Measurements from ENCODE around the gene REXO1. TPM values are rescaled to one million over a fixed set of nuclear protein-coding genes. Genes with fewer than 3 reads are reported as not detected.
A peak's percentile ranks its signal among the peaks of the same experiment; 100 is the strongest.

REXO1 gene
- total and polyA plus RNA-seq, 2 of the 13 experiments (the other 11 are each of a cell fraction or from before 2014, with no cell fraction given), result 5.0 to 11.2 TPM

- WGBS (ENCODE audit: low lambda C conversion rate), result 0% methylated on average over 11 of the region's 32 CpGs
- intact Hi-C loops (cut with micrococcal nuclease; ENCODE audit: unreplicated experiment), result no loop called here
- POLR2A ChIA-PET, result interaction anchor here (1.0 kb wide), 1 partner anchor 20 kb away, joined by 3 read pairs; no protein-coding TSS in a partner anchor
- FAIRE-seq, result no peak
- peaks cover 62% of the 10 kb centered on the region for H3K79me2 ChIP-seq (ENCODE audit: insufficient read depth, low read length)
- peak; percentile 54 for ATAC-seq
- H3K36me3 ChIP-seq (replicated peaks in 1 of 2; ENCODE audit: control insufficient read depth in 1 of 2, insufficient read depth in 2 of 2, low read length in 2 of 2), result no peaks in the 10 kb centered on the region
- in situ Hi-C loops (cut with HindIII; ENCODE audit: extremely low pct_ligation_motif_present, low pct_unique_long_range_greater_than_20kb), result no loop called here
- DNase-seq (ENCODE audit: low spot score), result peak; percentile 92
- H3K9me3 ChIP-seq (ENCODE audit: low read length), result no peaks in the 10 kb centered on the region
- peaks cover 49% of the 10 kb centered on the region for H4K20me1 ChIP-seq (ENCODE audit: insufficient read depth, low read length)
- peak overlapping the region; percentile 81 for H3K4me2 ChIP-seq (ENCODE audit: low read depth, low read length)
- H2AFZ ChIP-seq (ENCODE audit: low read length), result no peak overlapping the region
- CTCF ChIA-PET (ENCODE audit: low intra/inter-chr PET ratio, low total read pairs), result no interaction called here
- peak overlapping the region; percentile 80 for H3K27ac ChIP-seq (ENCODE audit: extremely low read length, insufficient read depth, low read length)
- H3K27me3 ChIP-seq (ENCODE audit: control insufficient read depth in 1 of 2, insufficient read depth in 2 of 2, low read length in 2 of 2), result no peaks in the 10 kb centered on the region; a peak in 1 of 5 replicates
- H3K4me1 ChIP-seq (ENCODE audit: insufficient read depth, low read length), result peaks cover 46% of the 10 kb centered on the region
- peak overlapping the region; percentile 89 to 95 (median 91) for H3K4me3 ChIP-seq (replicated peaks in 1 of 3; ENCODE audit: insufficient read depth in 1 of 3, low read depth in 2 of 3, low read length in 3 of 3)
- BruUV-seq (replicated peaks), result no TSS peak
- H3K9ac ChIP-seq (ENCODE audit: insufficient read depth, low read depth, low read length), result peak overlapping the region; percentile 84
- 0 out of 2 replicates have a peak, but pooled peaks have one; percentile 14 for TF ChIP-seq ZBTB14 (CRISPR knock-in tag; IDR thresholded peaks at IDR 0.05)
- TF ChIP-seq, protein P1, sequence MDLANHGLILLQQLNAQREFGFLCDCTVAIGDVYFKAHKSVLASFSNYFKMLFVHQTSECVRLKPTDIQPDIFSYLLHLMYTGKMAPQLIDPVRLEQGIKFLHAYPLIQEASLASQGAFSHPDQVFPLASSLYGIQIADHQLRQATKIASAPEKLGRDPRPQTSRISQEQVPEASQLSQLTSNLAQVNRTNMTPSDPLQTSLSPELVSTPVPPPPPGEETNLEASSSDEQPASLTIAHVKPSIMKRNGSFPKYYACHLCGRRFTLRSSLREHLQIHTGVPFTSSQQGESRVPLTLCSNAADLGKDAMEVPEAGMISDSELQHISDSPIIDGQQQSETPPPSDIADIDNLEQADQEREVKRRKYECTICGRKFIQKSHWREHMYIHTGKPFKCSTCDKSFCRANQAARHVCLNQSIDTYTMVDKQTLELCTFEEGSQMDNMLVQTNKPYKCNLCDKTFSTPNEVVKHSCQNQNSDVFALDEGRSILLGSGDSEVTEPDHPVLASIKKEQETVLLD (CRISPR knock-in tag; IDR thresholded peaks at IDR 0.05; ENCODE audit: low read depth), result 0 out of 2 replicates have a peak, but pooled peaks have one; percentile 33
- TF ChIP-seq KDM6A (CRISPR knock-in tag; IDR thresholded peaks at IDR 0.05; ENCODE audit: low read depth), result 0 out of 2 replicates have a peak, but pooled peaks have one; percentile 36
- no peak for TF ChIP-seq ZNF550 (CRISPR knock-in tag; IDR thresholded peaks at IDR 0.05; ENCODE audit: borderline replicate concordance)
- peak; percentile 49 for TF ChIP-seq TAF15 (IDR thresholded peaks at IDR 0.05; ENCODE audit: low read depth, low read length, poor library complexity, severe bottlenecking)
- peak; percentile 93; the same call in 2 of the 3 replicates for TF ChIP-seq MXI1 (IDR thresholded peaks at IDR 0.05; ENCODE audit: borderline replicate concordance, low read depth, low read length)
- TF ChIP-seq PCBP1 (IDR thresholded peaks at IDR 0.05; ENCODE audit: borderline replicate concordance, low read depth, low read length), result 0 out of 2 replicates have a peak, but pooled peaks have one; percentile 77
- TF ChIP-seq HCFC1 (IDR thresholded peaks at IDR 0.05; ENCODE audit: low read depth, low read length), result no peak
- no peak for TF ChIP-seq ZNF44 (CRISPR knock-in tag; IDR thresholded peaks at IDR 0.05)
- TF ChIP-seq, protein P2, sequence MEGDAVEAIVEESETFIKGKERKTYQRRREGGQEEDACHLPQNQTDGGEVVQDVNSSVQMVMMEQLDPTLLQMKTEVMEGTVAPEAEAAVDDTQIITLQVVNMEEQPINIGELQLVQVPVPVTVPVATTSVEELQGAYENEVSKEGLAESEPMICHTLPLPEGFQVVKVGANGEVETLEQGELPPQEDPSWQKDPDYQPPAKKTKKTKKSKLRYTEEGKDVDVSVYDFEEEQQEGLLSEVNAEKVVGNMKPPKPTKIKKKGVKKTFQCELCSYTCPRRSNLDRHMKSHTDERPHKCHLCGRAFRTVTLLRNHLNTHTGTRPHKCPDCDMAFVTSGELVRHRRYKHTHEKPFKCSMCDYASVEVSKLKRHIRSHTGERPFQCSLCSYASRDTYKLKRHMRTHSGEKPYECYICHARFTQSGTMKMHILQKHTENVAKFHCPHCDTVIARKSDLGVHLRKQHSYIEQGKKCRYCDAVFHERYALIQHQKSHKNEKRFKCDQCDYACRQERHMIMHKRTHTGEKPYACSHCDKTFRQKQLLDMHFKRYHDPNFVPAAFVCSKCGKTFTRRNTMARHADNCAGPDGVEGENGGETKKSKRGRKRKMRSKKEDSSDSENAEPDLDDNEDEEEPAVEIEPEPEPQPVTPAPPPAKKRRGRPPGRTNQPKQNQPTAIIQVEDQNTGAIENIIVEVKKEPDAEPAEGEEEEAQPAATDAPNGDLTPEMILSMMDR (CRISPR knock-in tag; IDR thresholded peaks at IDR 0.05), result peak; percentile 40; the same call in 1 of the 2 replicates
- TF ChIP-seq ZC3H13 (CRISPR knock-in tag; IDR thresholded peaks at IDR 0.05), result peak; percentile 42; the same call in 1 of the 2 replicates
- TF ChIP-seq ZNF232 (CRISPR knock-in tag; IDR thresholded peaks at IDR 0.05; ENCODE audit: borderline replicate concordance), result no peak
- peak; percentile 87 for TF ChIP-seq RFX1 (IDR thresholded peaks at IDR 0.05)
- no peak for TF ChIP-seq GLI4 (CRISPR knock-in tag; IDR thresholded peaks at IDR 0.05; ENCODE audit: borderline replicate concordance)
- no peak for TF ChIP-seq ZNF564 (CRISPR knock-in tag; IDR thresholded peaks at IDR 0.05)
- TF ChIP-seq, protein P3, sequence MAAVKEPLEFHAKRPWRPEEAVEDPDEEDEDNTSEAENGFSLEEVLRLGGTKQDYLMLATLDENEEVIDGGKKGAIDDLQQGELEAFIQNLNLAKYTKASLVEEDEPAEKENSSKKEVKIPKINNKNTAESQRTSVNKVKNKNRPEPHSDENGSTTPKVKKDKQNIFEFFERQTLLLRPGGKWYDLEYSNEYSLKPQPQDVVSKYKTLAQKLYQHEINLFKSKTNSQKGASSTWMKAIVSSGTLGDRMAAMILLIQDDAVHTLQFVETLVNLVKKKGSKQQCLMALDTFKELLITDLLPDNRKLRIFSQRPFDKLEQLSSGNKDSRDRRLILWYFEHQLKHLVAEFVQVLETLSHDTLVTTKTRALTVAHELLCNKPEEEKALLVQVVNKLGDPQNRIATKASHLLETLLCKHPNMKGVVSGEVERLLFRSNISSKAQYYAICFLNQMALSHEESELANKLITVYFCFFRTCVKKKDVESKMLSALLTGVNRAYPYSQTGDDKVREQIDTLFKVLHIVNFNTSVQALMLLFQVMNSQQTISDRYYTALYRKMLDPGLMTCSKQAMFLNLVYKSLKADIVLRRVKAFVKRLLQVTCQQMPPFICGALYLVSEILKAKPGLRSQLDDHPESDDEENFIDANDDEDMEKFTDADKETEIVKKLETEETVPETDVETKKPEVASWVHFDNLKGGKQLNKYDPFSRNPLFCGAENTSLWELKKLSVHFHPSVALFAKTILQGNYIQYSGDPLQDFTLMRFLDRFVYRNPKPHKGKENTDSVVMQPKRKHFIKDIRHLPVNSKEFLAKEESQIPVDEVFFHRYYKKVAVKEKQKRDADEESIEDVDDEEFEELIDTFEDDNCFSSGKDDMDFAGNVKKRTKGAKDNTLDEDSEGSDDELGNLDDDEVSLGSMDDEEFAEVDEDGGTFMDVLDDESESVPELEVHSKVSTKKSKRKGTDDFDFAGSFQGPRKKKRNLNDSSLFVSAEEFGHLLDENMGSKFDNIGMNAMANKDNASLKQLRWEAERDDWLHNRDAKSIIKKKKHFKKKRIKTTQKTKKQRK (IDR thresholded peaks at IDR 0.05; ENCODE audit: low read length), result no peak
Measured at GRCh38 chr19:1860042-1860775, 11.9 kb upstream of the REXO1 start.

All from HepG2 (cell line).